ENCODE measurements around the gene ITGAE.
A peak's percentile ranks its signal among the peaks of the same experiment; 100 is the strongest.
"Not testable (repeated sequence)": the region's sequence is repeated elsewhere in the genome, so short reads cannot be mapped to it uniquely, and the experiment has no call there.

ITGAE gene

GRCh38 chr17:3724378-3725077 lies 76.5 kb downstream of the ITGAE start:
- DNase-seq: no peak

GRCh38 chr17:3723556-3724377 lies 77.2 kb downstream of the ITGAE start, which contains the start of gene HASPIN:
Gene HASPIN (plus strand): TSS chr17:3723903. CDS start chr17:3723936, 33 bp downstream.
- peak; percentile 94 for DNase-seq

- no peak for DNase-seq
Measured at GRCh38 chr17:3723188-3723555, 77.8 kb downstream of the ITGAE start.

- DNase-seq: no peak
Measured at GRCh38 chr17:3722716-3723115, 78.3 kb downstream of the ITGAE start.

- DNase-seq: no peak
Measured at GRCh38 chr17:3719265-3719664, 81.7 kb downstream of the ITGAE start.

- DNase-seq: peak; percentile 56
Measured at GRCh38 chr17:3718201-3718600, 82.8 kb downstream of the ITGAE start.

- DNase-seq: no peak
Measured at GRCh38 chr17:3715296-3715695, 85.7 kb downstream of the ITGAE start.

- DNase-seq: no peak
Measured at GRCh38 chr17:3712811-3713463, 88.1 kb downstream of the ITGAE start.

GRCh38 chr17:3710951-3711383 lies 90.0 kb downstream of the ITGAE start:
- peak; percentile 94 for DNase-seq

GRCh38 chr17:3708366-3708765 lies 92.6 kb downstream of the ITGAE start:
- DNase-seq: peak; percentile 72

GRCh38 chr17:3705718-3705984 lies 95.3 kb downstream of the ITGAE start:
- DNase-seq: not testable (repeated sequence)

- DNase-seq: no peak
Measured at GRCh38 chr17:3704931-3705717, 95.9 kb downstream of the ITGAE start.

GRCh38 chr17:3702041-3702539 lies 98.9 kb downstream of the ITGAE start:
- DNase-seq: not testable (repeated sequence)

- no peak for DNase-seq
Measured at GRCh38 chr17:3699951-3700350, 101.0 kb downstream of the ITGAE start.

- no peak for DNase-seq
Measured at GRCh38 chr17:3698139-3698538, 102.8 kb downstream of the ITGAE start.

- no peak for DNase-seq
Measured at GRCh38 chr17:3697103-3697476, 103.9 kb downstream of the ITGAE start.

GRCh38 chr17:3695723-3696411 lies 105.1 kb downstream of the ITGAE start, which contains the start of gene P2RX5:
Gene P2RX5 (minus strand): TSS chr17:3696155. CDS start chr17:3696005, 150 bp downstream.
- DNase-seq: peak; percentile 28

GRCh38 chr17:3695129-3695722 lies 105.8 kb downstream of the ITGAE start:
- DNase-seq: no peak

- DNase-seq: no peak
Measured at GRCh38 chr17:3693829-3694231, 107.2 kb downstream of the ITGAE start.

- no peak for DNase-seq
Measured at GRCh38 chr17:3693141-3693540, 107.8 kb downstream of the ITGAE start.

GRCh38 chr17:3692346-3692745 lies 108.6 kb downstream of the ITGAE start:
- DNase-seq: no peak

- no peak for DNase-seq
Measured at GRCh38 chr17:3691617-3692067, 109.3 kb downstream of the ITGAE start.
